GM12878 (cell line): ENCODE results near the gene SHC4. TPM values are rescaled to one million over a fixed set of nuclear protein-coding genes. Genes with fewer than 3 reads are reported as not detected.

Experiments used
- ASH2L ChIP-seq: fragments of 300-600, 200-600 bp; sonication (generic); IDR thresholded peaks from 2 replicates; pipeline ENCODE4 v1.6.1; 2017; ENCODE audit warnings: low read depth, mild to moderate bottlenecking, borderline replicate concordance
- BMI1 ChIP-seq: fragments of 450-650 bp; IDR thresholded peaks from 2 replicates; pipeline ENCODE4 v1.6.1; 2016; ENCODE audit warnings: mild to moderate bottlenecking, moderate library complexity, borderline replicate concordance
- CHD2 ChIP-seq: IDR thresholded peaks from 2 replicates; pipeline ENCODE4 v1.6.1; 2011; ENCODE audit warnings: low read depth, low read length, improper control_type of control experiment, borderline replicate concordance
- E2F8 ChIP-seq: fragments of 450-650 bp; IDR thresholded peaks from 2 replicates; pipeline ENCODE4 v1.6.1; 2018; ENCODE audit warnings: mild to moderate bottlenecking, low read depth, moderate library complexity; ENCODE audit not compliant: partially characterized antibody
- E4F1 ChIP-seq: fragments of 450-650 bp; IDR thresholded peaks from 2 replicates; pipeline ENCODE4 v1.6.1; 2018; ENCODE audit warnings: borderline replicate concordance, mild to moderate bottlenecking; ENCODE audit not compliant: partially characterized antibody
- ELK1 ChIP-seq: IDR thresholded peaks from 2 replicates; pipeline ENCODE4 v1.6.1; 2012; ENCODE audit warnings: low read depth, low read length, improper control_type of control experiment
- GATAD2B ChIP-seq: fragments of 450-650 bp; conservative IDR thresholded peaks from 2 replicates; pipeline ENCODE4 v1.6.1; 2017; ENCODE audit warnings: low read depth, mild to moderate bottlenecking, moderate library complexity
- HCFC1 ChIP-seq: fragments of 150-350 bp; IDR thresholded peaks from 2 replicates; pipeline ENCODE4 v1.6.1; 2014; ENCODE audit warnings: low read length
- HSF1 ChIP-seq: fragments of 150-350 bp; IDR thresholded peaks from 2 replicates; pipeline ENCODE4 v1.6.1; 2014; ENCODE audit warnings: mild to moderate bottlenecking, low read depth, low read length
- MAX ChIP-seq: IDR thresholded peaks from 2 replicates; pipeline ENCODE4 v1.6.1; 2012; ENCODE audit warnings: low read depth, low read length, improper control_type of control experiment
- PKNOX1 ChIP-seq: fragments of 450-650 bp; IDR thresholded peaks from 2 replicates; pipeline ENCODE4 v1.6.1; 2016; ENCODE audit warnings: mild to moderate bottlenecking
- PML ChIP-seq: IDR thresholded peaks from 2 replicates; pipeline ENCODE4 v1.6.1; 2012; ENCODE audit warnings: low read length, inconsistent platforms
- POLR2AphosphoS2 ChIP-seq: IDR thresholded peaks from 2 replicates; pipeline ENCODE4 v1.6.1; 2011; ENCODE audit warnings: low read depth, mild to moderate bottlenecking, low read length, improper control_type of control experiment, moderate library complexity
- SIX5 ChIP-seq: IDR thresholded peaks from 2 replicates; pipeline ENCODE4 v1.6.1; 2011; ENCODE audit warnings: mild to moderate bottlenecking, low read depth, low read length, moderate library complexity; ENCODE audit not compliant: severe bottlenecking
- SUZ12 ChIP-seq: fragments of 200-600 bp; sonication (generic); IDR thresholded peaks from one replicate; pipeline ENCODE4 v1.6.1; 2018; ENCODE audit warnings: antibody characterized with exemption, mild to moderate bottlenecking; ENCODE audit not compliant: unreplicated experiment
- ZBTB11 ChIP-seq: fragments of 450-650 bp; formaldehyde crosslinking; IDR thresholded peaks from 2 replicates; pipeline ENCODE4 v1.5.0; 2022; ENCODE audit warnings: mild to moderate bottlenecking, missing genetic modification characterization
- polyA plus RNA-seq, 11 experiments: library from polyadenylated mRNA; depleted of rRNA in 4 of 11; unstranded in 6 of 11; stranded (reverse) in 5 of 11; fragments of >200 nt; fragmentation: Nextera tagmentation in 4 of 11; fragmentation: Illumina TruSeq in 1 of 11; extraction: Ambion mirVana in 4 of 11; extraction: Trizol in 1 of 11; gene quantifications; 1 replicate in 1 of 11; 2 replicates in 10 of 11; pipeline versions ENCODE4 v1.2.1 to v1.2.3, GENCODE V29; 2011 to 2016; ENCODE audit warnings: inconsistent platforms in 2 of 11, missing spikeins in 2 of 11, low read depth in 1 of 11
- total RNA-seq, 4 experiments: library from RNA; depleted of rRNA in 3 of 4; stranded (reverse); fragments of >200 nt in 3 of 4; fragmentation: Illumina TruSeq in 1 of 4; extraction: Trizol in 1 of 4; gene quantifications; 2 replicates each; pipeline versions ENCODE4 v1.2.1 to v1.2.3, GENCODE V29; 2013 to 2021

The SHC4 gene
- total and polyA plus RNA-seq, 10 of the 15 experiments (the other 5 are each of a cell fraction or from before 2014, with no cell fraction given), result 0.04 to 0.87 (median 0.14) TPM

GRCh38 chr15:48794697-48795134 lies 169.0 kb downstream of the SHC4 start (continued):
- peak; percentile 35; the same call in 1 of the 2 replicates for TF ChIP-seq PKNOX1
- no peak for TF ChIP-seq E4F1
- 0 out of 2 replicates have a peak, but pooled peaks have one; percentile 31 for TF ChIP-seq PML
- no peak for TF ChIP-seq ELK1
- TF ChIP-seq SUZ12, result no peak
- no peak for TF ChIP-seq POLR2AphosphoS2
- TF ChIP-seq HSF1, result no peak
- TF ChIP-seq GATAD2B, result peak; percentile 49; the same call in 1 of the 2 replicates
- TF ChIP-seq ASH2L, result peak; percentile 99
- TF ChIP-seq SIX5, result no peak
- no peak for TF ChIP-seq ZBTB11 (CRISPR knock-in tag)
- peak; percentile 82; the same call in 1 of the 2 replicates for TF ChIP-seq BMI1
- TF ChIP-seq HCFC1, result peak; percentile 25; the same call in 1 of the 2 replicates
- no peak for TF ChIP-seq MAX
- no peak for TF ChIP-seq E2F8
- TF ChIP-seq CHD2, result peak; percentile 64; the same call in 1 of the 2 replicates
